Subcutaneous abdominal adipose tissue (tissue), 5 donors: ENCODE measurements around the gene FARS2.

Experiments
- H3K27ac ChIP-seq: one replicate; pipeline ENCODE4 v1.7.0; 2013; ENCODE audit warnings: low read depth, mild to moderate bottlenecking, inconsistent platforms, low read length, moderate library complexity
- H3K27me3 ChIP-seq, 5 donors: one replicate each; pipeline ENCODE4 v1.7.0; 2013; ENCODE audit warnings: low read length in 5 of 5, inconsistent platforms in 1 of 5; ENCODE audit not compliant: control insufficient read depth in 5 of 5, insufficient read depth in 4 of 5
- H3K36me3 ChIP-seq, 5 donors: one replicate each; pipeline ENCODE4 v1.7.0; 2013; ENCODE audit warnings: low read length in 5 of 5; ENCODE audit not compliant: control insufficient read depth in 5 of 5, insufficient read depth in 5 of 5
- H3K4me1 ChIP-seq, 5 donors: one replicate each; pipeline ENCODE4 v1.7.0; 2013; ENCODE audit warnings: low read length in 5 of 5, mild to moderate bottlenecking in 3 of 5, moderate library complexity in 1 of 5; ENCODE audit not compliant: control insufficient read depth in 5 of 5, insufficient read depth in 5 of 5
- H3K4me3 ChIP-seq, 5 donors: one replicate each; pipeline ENCODE4 v1.7.0; 2013; ENCODE audit warnings: low read length in 5 of 5, low read depth in 1 of 5
- H3K9ac ChIP-seq, 5 donors: one replicate each; pipeline ENCODE4 v1.7.0; 2013; ENCODE audit warnings: low read length in 5 of 5, mild to moderate bottlenecking in 4 of 5, moderate library complexity in 3 of 5
- H3K9me3 ChIP-seq, 5 donors: one replicate each; pipeline ENCODE4 v1.7.0; 2013; ENCODE audit warnings: low read length in 5 of 5; ENCODE audit not compliant: control insufficient read depth in 5 of 5
- donor health status: healthy.
- donor health status: healthy.
- donor health status: healthy.
- donor health status: healthy.
- donor health status: healthy.

FARS2 gene

GRCh38 chr6:5353971-5354370 lies 92.7 kb downstream of the FARS2 start:
- Histone ChIP-seq H3K27ac (no peak overlapping the region), H3K4me3 (no peak overlapping the region), H3K9me3 (no peaks in the 10 kb centered on the region), H3K9ac (no peak overlapping the region), H3K4me1 (no peaks in the 10 kb centered on the region), H3K36me3 (no peaks in the 10 kb centered on the region), H3K27me3 (no peaks in the 10 kb centered on the region)

- peaks cover 0 to 14% (median 0%) of the 10 kb centered on the region in 5 donors for H3K4me1 ChIP-seq
- H3K9me3 ChIP-seq, result no peaks in the 10 kb centered on the region
- H3K27me3 ChIP-seq, result no peaks in the 10 kb centered on the region
- no peak overlapping the region for H3K4me3 ChIP-seq
- no peak overlapping the region for H3K9ac ChIP-seq
- H3K27ac ChIP-seq, result no peak overlapping the region
- H3K36me3 ChIP-seq, result no peaks in the 10 kb centered on the region
Measured at GRCh38 chr6:5357486-5357885, 96.2 kb downstream of the FARS2 start.

- no peaks in the 10 kb centered on the region for H3K27me3 ChIP-seq
- peaks cover 0 to 14% (median 0%) of the 10 kb centered on the region in 5 donors for H3K4me1 ChIP-seq
- H3K9ac ChIP-seq, result no peak overlapping the region
- no peak overlapping the region for H3K27ac ChIP-seq
- no peaks in the 10 kb centered on the region for H3K36me3 ChIP-seq
- no peaks in the 10 kb centered on the region for H3K9me3 ChIP-seq
- H3K4me3 ChIP-seq, result no peak overlapping the region
Measured at GRCh38 chr6:5359417-5359816, 98.1 kb downstream of the FARS2 start.

GRCh38 chr6:5361396-5361795 lies 100.1 kb downstream of the FARS2 start:
- H3K27me3 ChIP-seq, result no peaks in the 10 kb centered on the region
- no peak overlapping the region for H3K9ac ChIP-seq
- no peak overlapping the region for H3K4me3 ChIP-seq
- no peak overlapping the region for H3K27ac ChIP-seq
- H3K36me3 ChIP-seq, result no peaks in the 10 kb centered on the region
- H3K4me1 ChIP-seq, result peaks cover 0 to 14% (median 0%) of the 10 kb centered on the region in 5 donors
- H3K9me3 ChIP-seq, result no peaks in the 10 kb centered on the region

GRCh38 chr6:5365436-5366195 lies 104.3 kb downstream of the FARS2 start:
- Histone ChIP-seq H3K36me3 (peaks cover 7 to 12% (median 10%) of the 10 kb centered on the region in 5 donors), H3K4me3 (no peak overlapping the region), H3K27ac (no peak overlapping the region), H3K27me3 (no peaks in the 10 kb centered on the region), H3K9ac (no peak overlapping the region), H3K9me3 (no peaks in the 10 kb centered on the region), H3K4me1 (peaks cover 0 to 10% (median 0%) of the 10 kb centered on the region in 5 donors)

GRCh38 chr6:5366941-5367340 lies 105.6 kb downstream of the FARS2 start:
- Histone ChIP-seq H3K36me3 (peaks cover 7 to 14% (median 10%) of the 10 kb centered on the region in 5 donors), H3K4me1 (peaks cover 0 to 2% (median 0%) of the 10 kb centered on the region in 5 donors), H3K4me3 (no peak overlapping the region), H3K9ac (no peak overlapping the region), H3K27me3 (no peaks in the 10 kb centered on the region), H3K27ac (no peak overlapping the region), H3K9me3 (no peaks in the 10 kb centered on the region)

GRCh38 chr6:5367510-5367909 lies 106.2 kb downstream of the FARS2 start:
- no peaks in the 10 kb centered on the region for H3K9me3 ChIP-seq

GRCh38 chr6:5373430-5373829 lies 112.1 kb downstream of the FARS2 start:
- no peak overlapping the region for H3K4me3 ChIP-seq
- H3K4me1 ChIP-seq, result no peaks in the 10 kb centered on the region
- H3K9ac ChIP-seq, result no peak overlapping the region
- H3K27me3 ChIP-seq, result no peaks in the 10 kb centered on the region
- no peak overlapping the region for H3K27ac ChIP-seq
- H3K9me3 ChIP-seq, result no peaks in the 10 kb centered on the region
- H3K36me3 ChIP-seq, result peaks cover 7 to 14% (median 8%) of the 10 kb centered on the region in 5 donors

More at GRCh38 chr6:5367510-5367909, 106.2 kb downstream of the FARS2 start:
- no peaks in the 10 kb centered on the region for H3K27me3 ChIP-seq
- no peaks in the 10 kb centered on the region for H3K4me1 ChIP-seq
- H3K27ac ChIP-seq, result no peak overlapping the region
- H3K4me3 ChIP-seq, result no peak overlapping the region
- peaks cover 7 to 14% (median 10%) of the 10 kb centered on the region in 5 donors for H3K36me3 ChIP-seq
- H3K9ac ChIP-seq, result no peak overlapping the region

- H3K9me3 ChIP-seq, result peaks cover 0 to 3% (median 0%) of the 10 kb centered on the region in 5 donors
- no peak overlapping the region for H3K4me3 ChIP-seq
- H3K9ac ChIP-seq, result no peak overlapping the region
- no peaks in the 10 kb centered on the region for H3K4me1 ChIP-seq
- H3K36me3 ChIP-seq, result no peaks in the 10 kb centered on the region
- no peak overlapping the region for H3K27ac ChIP-seq
- no peaks in the 10 kb centered on the region for H3K27me3 ChIP-seq
Measured at GRCh38 chr6:5378331-5378730, 117.0 kb downstream of the FARS2 start.

GRCh38 chr6:5379647-5380242 lies 118.4 kb downstream of the FARS2 start:
- H3K4me3 ChIP-seq, result no peak overlapping the region
- no peaks in the 10 kb centered on the region for H3K27me3 ChIP-seq
- no peaks in the 10 kb centered on the region for H3K4me1 ChIP-seq

More at GRCh38 chr6:5379647-5380242, 118.4 kb downstream of the FARS2 start:
- Histone ChIP-seq H3K9me3 (peaks cover 0 to 3% (median 0%) of the 10 kb centered on the region in 5 donors), H3K27ac (no peak overlapping the region), H3K36me3 (no peaks in the 10 kb centered on the region), H3K9ac (no peak overlapping the region)
